NB4 (cell line): ENCODE data around the gene ATXN2.
"Not testable (repeated sequence)": the region's sequence is repeated elsewhere in the genome, so short reads cannot be mapped to it uniquely, and the experiment has no call there.

Source experiments
- DNase-seq: peaks from one replicate; pipeline ENCODE4 v3.0.0; 2010; ENCODE audit warnings: low read depth
- H3K4me3 ChIP-seq: one replicate; pipeline ENCODE4 v1.5.1; 2011; ENCODE audit warnings: mild to moderate bottlenecking, low read depth, low read length, moderate library complexity
- MYC ChIP-seq: IDR thresholded peaks from 2 replicates; pipeline ENCODE4 v1.6.1; 2011; ENCODE audit warnings: low read depth, low read length
- POLR2A ChIP-seq: IDR thresholded peaks from 2 replicates; pipeline ENCODE4 v1.6.1; 2011; ENCODE audit warnings: mild to moderate bottlenecking; ENCODE audit not compliant: insufficient read length; ENCODE audit errors: extremely low read depth
- TF ChIP-seq, protein P1 (sequence below): IDR thresholded peaks from 2 replicates; pipeline ENCODE4 v1.6.1; 2011; ENCODE audit warnings: low read depth, low read length
- TF ChIP-seq, protein P2 (sequence below): IDR thresholded peaks from one replicate; pipeline ENCODE4 v1.5.1; 2012; ENCODE audit warnings: low read depth, low read length

The ATXN2 gene

DNA sequence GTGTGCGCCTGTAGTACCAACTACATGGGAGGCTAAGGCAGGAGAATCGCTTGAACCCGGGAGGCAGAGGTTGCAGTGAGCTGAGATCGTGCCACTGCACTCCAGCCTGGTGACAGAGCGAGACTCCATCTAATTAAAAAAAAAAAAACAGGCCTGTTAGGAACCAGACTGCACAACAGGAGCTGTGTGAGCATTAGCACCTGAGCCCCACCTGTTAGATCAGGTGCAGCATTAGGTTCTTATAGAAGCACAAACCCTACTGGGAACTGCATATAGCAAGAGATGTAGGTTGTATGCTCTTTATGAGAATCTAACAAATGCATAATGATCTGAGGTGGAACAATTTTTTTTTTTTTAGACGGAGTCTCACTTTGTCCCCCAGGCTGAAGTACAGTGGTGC, 8.6 kb downstream of the ATXN2 start:
- no peak for DNase-seq
- TF ChIP-seq MYC (no peak), POLR2A (no peak)
- TF ChIP-seq, protein P1, sequence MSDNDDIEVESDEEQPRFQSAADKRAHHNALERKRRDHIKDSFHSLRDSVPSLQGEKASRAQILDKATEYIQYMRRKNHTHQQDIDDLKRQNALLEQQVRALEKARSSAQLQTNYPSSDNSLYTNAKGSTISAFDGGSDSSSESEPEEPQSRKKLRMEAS, result no peak
- TF ChIP-seq, protein P2, sequence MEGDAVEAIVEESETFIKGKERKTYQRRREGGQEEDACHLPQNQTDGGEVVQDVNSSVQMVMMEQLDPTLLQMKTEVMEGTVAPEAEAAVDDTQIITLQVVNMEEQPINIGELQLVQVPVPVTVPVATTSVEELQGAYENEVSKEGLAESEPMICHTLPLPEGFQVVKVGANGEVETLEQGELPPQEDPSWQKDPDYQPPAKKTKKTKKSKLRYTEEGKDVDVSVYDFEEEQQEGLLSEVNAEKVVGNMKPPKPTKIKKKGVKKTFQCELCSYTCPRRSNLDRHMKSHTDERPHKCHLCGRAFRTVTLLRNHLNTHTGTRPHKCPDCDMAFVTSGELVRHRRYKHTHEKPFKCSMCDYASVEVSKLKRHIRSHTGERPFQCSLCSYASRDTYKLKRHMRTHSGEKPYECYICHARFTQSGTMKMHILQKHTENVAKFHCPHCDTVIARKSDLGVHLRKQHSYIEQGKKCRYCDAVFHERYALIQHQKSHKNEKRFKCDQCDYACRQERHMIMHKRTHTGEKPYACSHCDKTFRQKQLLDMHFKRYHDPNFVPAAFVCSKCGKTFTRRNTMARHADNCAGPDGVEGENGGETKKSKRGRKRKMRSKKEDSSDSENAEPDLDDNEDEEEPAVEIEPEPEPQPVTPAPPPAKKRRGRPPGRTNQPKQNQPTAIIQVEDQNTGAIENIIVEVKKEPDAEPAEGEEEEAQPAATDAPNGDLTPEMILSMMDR, result no peak
- no peak overlapping the region for H3K4me3 ChIP-seq

DNA sequence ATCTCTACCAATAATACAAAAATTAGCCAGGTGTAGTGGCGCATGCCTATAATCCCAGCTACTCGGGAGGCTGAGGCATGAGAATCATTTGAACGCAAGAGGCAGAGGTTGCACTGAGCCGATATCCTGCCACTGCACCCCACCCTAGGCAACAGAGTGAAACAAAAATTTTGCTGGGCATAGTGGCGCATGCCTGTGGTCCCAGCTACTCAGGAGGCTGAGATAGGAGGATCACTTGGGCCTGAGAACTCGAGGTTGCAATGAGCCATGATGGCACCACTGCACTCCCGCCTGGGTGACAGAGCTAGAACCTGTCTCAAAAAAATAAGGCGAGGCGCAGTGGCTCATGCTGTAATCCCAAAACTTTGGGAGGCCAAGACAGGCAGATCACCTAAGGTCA, 9.5 kb downstream of the ATXN2 start:
- no peak overlapping the region for H3K4me3 ChIP-seq
- TF ChIP-seq POLR2A (no peak), MYC (no peak)
- TF ChIP-seq, protein P1, result no peak
- TF ChIP-seq, protein P2, result no peak
- no peak for DNase-seq

DNA sequence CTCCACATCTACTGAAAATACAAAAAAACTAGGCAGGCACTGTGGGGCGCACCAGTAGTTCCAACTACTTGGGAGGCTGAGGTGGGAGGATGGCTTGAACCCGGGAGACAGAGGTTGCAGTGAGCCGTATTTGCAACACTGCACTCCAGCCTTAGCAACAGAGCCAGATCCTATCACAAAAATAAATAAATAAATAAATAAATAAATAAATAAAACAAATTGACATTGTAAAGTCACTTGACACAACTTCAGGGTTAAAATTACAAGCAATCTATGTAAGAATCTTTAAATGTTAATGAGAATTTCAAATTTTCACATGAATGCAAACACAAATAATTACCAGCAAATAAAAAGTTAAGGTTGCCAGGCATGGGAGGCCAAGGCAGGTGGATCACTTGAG, 11.1 kb downstream of the ATXN2 start:
- no peak for DNase-seq
- no peak overlapping the region for H3K4me3 ChIP-seq
- TF ChIP-seq, protein P1, result no peak
- no peak for TF ChIP-seq MYC
- TF ChIP-seq, protein P2, result no peak
- TF ChIP-seq POLR2A, result no peak

DNA sequence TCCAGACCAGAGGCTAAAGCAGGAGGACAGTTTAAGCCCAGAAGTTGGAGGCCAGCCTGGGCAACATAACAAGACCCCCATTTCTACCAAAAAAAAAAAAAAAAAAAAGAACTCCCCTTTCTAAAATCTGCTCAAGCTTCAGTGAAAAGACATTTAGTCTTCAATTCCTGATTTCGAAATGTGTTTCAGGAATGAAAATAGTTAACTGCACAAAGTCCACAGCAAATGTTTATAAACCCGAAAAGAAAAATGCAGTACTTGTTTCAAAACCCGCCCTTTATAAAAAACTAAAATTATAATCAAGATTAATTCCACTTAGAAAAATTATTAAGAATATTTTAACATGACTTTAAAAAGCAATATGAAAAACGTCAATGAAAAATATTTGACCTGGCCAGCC, 12.1 kb downstream of the ATXN2 start:
- TF ChIP-seq, protein P1, result no peak
- TF ChIP-seq MYC (no peak), POLR2A (no peak)
- TF ChIP-seq, protein P2, result no peak
- no peak for DNase-seq
- no peak overlapping the region for H3K4me3 ChIP-seq

DNA sequence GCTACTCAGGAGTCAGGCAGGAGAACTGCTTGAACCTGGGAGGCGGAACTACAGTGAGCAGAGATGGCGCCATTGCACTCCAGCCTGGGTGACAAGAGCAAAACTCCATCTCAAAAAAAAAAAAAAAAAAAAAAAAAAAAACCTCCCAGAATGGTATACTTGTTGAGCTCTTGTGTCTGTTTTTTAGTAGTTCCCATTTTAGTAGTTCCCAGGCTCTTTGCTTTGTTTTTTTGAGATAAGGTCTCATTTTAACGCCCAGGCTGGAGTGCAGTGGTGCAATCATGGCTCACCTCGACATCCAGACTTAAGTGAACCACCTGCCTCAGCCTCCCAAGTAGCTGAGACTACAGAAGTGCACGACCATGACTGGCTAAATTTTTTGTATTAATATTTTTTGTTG, 13.4 kb downstream of the ATXN2 start:
- DNase-seq, result peak; percentile 56
- TF ChIP-seq POLR2A (no peak), MYC (no peak)
- TF ChIP-seq, protein P1, result no peak
- TF ChIP-seq, protein P2, result no peak

DNA sequence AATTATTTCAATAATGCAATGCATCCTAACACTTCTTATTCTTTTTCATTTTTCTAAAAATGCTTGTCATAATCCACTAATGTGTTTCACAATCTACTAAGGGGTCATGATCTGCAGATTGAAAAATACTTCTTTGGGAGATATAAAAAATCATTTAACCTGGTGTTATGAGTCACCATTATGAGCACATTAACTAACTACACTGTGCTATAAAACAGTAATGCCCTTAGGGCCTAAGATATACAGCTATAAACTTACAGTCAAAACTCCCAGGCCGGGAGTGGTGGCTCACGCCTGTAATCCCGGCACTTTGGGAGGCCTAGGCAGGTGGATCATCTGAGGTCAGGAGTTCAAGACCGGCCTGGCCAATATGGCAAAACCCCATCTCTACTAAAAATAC, 14.2 kb downstream of the ATXN2 start:
- H3K4me3 ChIP-seq, result no peak overlapping the region
- TF ChIP-seq, protein P1, result no peak
- TF ChIP-seq POLR2A, result no peak
- no peak for TF ChIP-seq MYC
- DNase-seq, result peak; percentile 25

More for the DNA sequence above, 13.4 kb downstream of the ATXN2 start:
- H3K4me3 ChIP-seq, result no peak overlapping the region

DNA sequence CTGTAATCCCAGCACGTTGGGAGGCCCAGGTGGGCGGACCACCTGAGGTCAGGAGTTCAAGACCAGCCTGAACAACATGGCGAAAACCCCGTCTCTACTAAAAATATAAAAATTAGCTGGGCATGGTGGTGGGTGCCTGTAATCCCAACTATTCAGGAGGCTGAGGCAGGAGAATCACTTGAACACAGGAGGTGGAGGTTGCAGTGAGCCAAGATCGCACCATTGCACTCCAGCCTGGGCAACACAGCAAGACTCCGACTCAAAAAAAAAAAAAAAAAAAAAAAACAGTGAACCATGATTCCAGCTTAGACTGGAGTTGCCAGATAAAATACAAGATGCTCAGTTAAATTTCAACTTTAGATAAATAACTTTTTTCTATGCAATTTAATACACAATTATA, 15.6 kb downstream of the ATXN2 start:
- not testable (repeated sequence) for H3K4me3 ChIP-seq, DNase-seq
